CD4-positive, alpha-beta T cell treated with Interleukin-10 for 1 hour (primary cell): ENCODE data around the gene KRT27.
"Not testable (repeated sequence)": the region's sequence is repeated elsewhere in the genome, so short reads cannot be mapped to it uniquely, and the experiment has no call there.

Experiments used
- DNase-seq: peaks from one replicate; pipeline ENCODE4 v3.0.0-alpha.2; 2020

KRT27 gene

GRCh38 chr17:40782450-40782849 is at the start of gene KRT27:
KRT27 (minus strand) TSS chr17:40782550; CDS start chr17:40782493, 57 bp downstream.
- DNase-seq: no peak

- no peak for DNase-seq
These were observed 47.9 kb upstream of the KRT27 start for GRCh38 chr17:40830085-40830776.

GRCh38 chr17:40828454-40829044 is 46.2 kb upstream of the KRT27 start:
- DNase-seq: no peak

- DNase-seq: no peak
These were observed 45.5 kb upstream of the KRT27 start for GRCh38 chr17:40827746-40828453.

- DNase-seq: no peak
These were observed 43.2 kb upstream of the KRT27 start for GRCh38 chr17:40825599-40825998.

- DNase-seq: no peak
These were observed 41.9 kb upstream of the KRT27 start for GRCh38 chr17:40824015-40824832.

- no peak for DNase-seq
These were observed 39.9 kb upstream of the KRT27 start, which contains the start of gene KRT10 for GRCh38 chr17:40822132-40822812. KRT10 (minus strand) TSS chr17:40822614; CDS start chr17:40822585, 29 bp downstream.

GRCh38 chr17:40821536-40821935 is 39.2 kb upstream of the KRT27 start:
- no peak for DNase-seq

- no peak for DNase-seq
These were observed 38.0 kb upstream of the KRT27 start for GRCh38 chr17:40820228-40820838.

GRCh38 chr17:40819528-40820125 is 37.3 kb upstream of the KRT27 start:
- no peak for DNase-seq

- peak; percentile 89 for DNase-seq
These were observed 36.6 kb upstream of the KRT27 start for GRCh38 chr17:40818733-40819527.

- no peak for DNase-seq
These were observed 36.0 kb upstream of the KRT27 start for GRCh38 chr17:40818343-40818732.

GRCh38 chr17:40817103-40817682 is 34.8 kb upstream of the KRT27 start:
- DNase-seq: no peak

- DNase-seq: no peak
These were observed 34.2 kb upstream of the KRT27 start for GRCh38 chr17:40816569-40816968.

- no peak for DNase-seq
These were observed 33.0 kb upstream of the KRT27 start for GRCh38 chr17:40815381-40815780.

GRCh38 chr17:40814657-40815056 is 32.3 kb upstream of the KRT27 start:
- DNase-seq: not testable (repeated sequence)

GRCh38 chr17:40813804-40814203 is 31.5 kb upstream of the KRT27 start:
- no peak for DNase-seq

- DNase-seq: no peak
These were observed 30.3 kb upstream of the KRT27 start for GRCh38 chr17:40812639-40813038.

- no peak for DNase-seq
These were observed 28.1 kb upstream of the KRT27 start for GRCh38 chr17:40810494-40810893.

- no peak for DNase-seq
These were observed 27.5 kb upstream of the KRT27 start for GRCh38 chr17:40809721-40810421.
